Lower lobe of right lung (tissue), 2 donors: ENCODE data around the gene RUNX1. TPM values are rescaled to one million over a fixed set of nuclear protein-coding genes. Genes with fewer than 3 reads are reported as not detected.

Experiments used
- ATAC-seq, 2 donors: fragments of 200-7000 bp; cut with Tn5 transposase; one replicate each; pipeline ENCODE4 v1.9.1; 2020 to 2022; ENCODE audit warnings: mild to moderate bottlenecking in 2 of 2, moderate library complexity in 2 of 2
- DNase-seq: peaks from one replicate; pipeline ENCODE4 v3.0.0-alpha.2; 2020
- H3K27ac ChIP-seq: fragments of 200-600 bp; one replicate; pipeline ENCODE4 v1.8.0; 2022
- H3K27me3 ChIP-seq: fragments of 200-600 bp; one replicate; pipeline ENCODE4 v1.8.0; 2022; ENCODE audit warnings: low read depth
- H3K36me3 ChIP-seq: fragments of 200-600 bp; one replicate; pipeline ENCODE4 v1.8.0; 2022; ENCODE audit warnings: mild to moderate bottlenecking
- H3K4me1 ChIP-seq: fragments of 200-600 bp; one replicate; pipeline ENCODE4 v1.8.0; 2022
- H3K4me3 ChIP-seq: fragments of 200-600 bp; one replicate; pipeline ENCODE4 v1.8.0; 2022; ENCODE audit warnings: mild to moderate bottlenecking
- H3K9me3 ChIP-seq: fragments of 200-600 bp; one replicate; pipeline ENCODE4 v1.8.0; 2022
- intact Hi-C: fragments of 100-400 bp; cut with DNase I; formaldehyde crosslinking; loops from one replicate; pipeline ENCODE4 v1.11.0; 2022
- total RNA-seq: library from RNA; stranded (reverse); fragmentation: NEBNext Ultra II Directional; extraction: Animal tissue kit (Norgen Biotek cat#: 25700); gene quantifications from one replicate; pipeline ENCODE4 v1.2.1, GENCODE V29; 2021
- TF ChIP-seq, protein P1 (sequence below): fragments of 200-600 bp; IDR thresholded peaks from one replicate; pipeline ENCODE4 v1.8.0; 2022; ENCODE audit warnings: antibody characterized with exemption, mild to moderate bottlenecking
- donor health status: DM: no; HTN: yes; CAD: no; lungs with severe emphysema.

Gene RUNX1
- total RNA-seq, 1 donor from 2014 or later = 110 TPM

DNA sequence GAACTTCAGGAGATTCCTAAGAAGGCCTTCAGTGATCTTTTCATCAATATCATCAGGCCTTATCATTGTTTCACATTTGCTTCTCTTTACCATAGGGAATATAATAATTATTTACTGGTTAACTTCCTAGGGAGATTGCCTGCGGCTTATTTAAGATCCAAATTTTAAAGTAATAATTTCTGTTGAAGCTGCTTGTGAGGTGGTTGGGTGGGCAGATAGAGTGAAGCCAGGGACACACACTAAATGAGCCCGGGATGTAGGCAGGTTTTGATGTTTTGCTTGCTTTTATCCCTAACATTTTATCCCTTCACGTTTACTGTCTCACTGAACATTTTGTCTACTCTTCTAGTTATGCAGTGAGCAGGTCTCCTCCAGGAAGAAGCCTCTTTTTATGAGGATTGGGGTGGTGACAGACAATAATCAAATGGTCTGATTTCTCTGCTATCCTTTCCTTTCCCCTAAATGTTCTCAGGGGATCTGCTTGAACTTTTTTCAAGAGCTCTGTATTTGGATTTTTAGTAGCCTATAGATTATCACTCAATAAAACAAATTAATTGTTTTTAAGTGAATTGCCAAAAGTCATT is 164.7 kb downstream of the RUNX1 start:
- Histone ChIP-seq H3K36me3 (peaks cover 12% of the 10 kb centered on the region), H3K27me3 (no peaks in the 10 kb centered on the region), H3K4me1 (peaks cover 27% of the 10 kb centered on the region), H3K27ac (peak overlapping the region; percentile 95), H3K9me3 (no peaks in the 10 kb centered on the region), H3K4me3 (peak overlapping the region; percentile 70)
- ATAC-seq = no peak
- no peak for DNase-seq
- intact Hi-C loops = no loop called here
- TF ChIP-seq, protein P1, sequence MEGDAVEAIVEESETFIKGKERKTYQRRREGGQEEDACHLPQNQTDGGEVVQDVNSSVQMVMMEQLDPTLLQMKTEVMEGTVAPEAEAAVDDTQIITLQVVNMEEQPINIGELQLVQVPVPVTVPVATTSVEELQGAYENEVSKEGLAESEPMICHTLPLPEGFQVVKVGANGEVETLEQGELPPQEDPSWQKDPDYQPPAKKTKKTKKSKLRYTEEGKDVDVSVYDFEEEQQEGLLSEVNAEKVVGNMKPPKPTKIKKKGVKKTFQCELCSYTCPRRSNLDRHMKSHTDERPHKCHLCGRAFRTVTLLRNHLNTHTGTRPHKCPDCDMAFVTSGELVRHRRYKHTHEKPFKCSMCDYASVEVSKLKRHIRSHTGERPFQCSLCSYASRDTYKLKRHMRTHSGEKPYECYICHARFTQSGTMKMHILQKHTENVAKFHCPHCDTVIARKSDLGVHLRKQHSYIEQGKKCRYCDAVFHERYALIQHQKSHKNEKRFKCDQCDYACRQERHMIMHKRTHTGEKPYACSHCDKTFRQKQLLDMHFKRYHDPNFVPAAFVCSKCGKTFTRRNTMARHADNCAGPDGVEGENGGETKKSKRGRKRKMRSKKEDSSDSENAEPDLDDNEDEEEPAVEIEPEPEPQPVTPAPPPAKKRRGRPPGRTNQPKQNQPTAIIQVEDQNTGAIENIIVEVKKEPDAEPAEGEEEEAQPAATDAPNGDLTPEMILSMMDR = no peak

DNA sequence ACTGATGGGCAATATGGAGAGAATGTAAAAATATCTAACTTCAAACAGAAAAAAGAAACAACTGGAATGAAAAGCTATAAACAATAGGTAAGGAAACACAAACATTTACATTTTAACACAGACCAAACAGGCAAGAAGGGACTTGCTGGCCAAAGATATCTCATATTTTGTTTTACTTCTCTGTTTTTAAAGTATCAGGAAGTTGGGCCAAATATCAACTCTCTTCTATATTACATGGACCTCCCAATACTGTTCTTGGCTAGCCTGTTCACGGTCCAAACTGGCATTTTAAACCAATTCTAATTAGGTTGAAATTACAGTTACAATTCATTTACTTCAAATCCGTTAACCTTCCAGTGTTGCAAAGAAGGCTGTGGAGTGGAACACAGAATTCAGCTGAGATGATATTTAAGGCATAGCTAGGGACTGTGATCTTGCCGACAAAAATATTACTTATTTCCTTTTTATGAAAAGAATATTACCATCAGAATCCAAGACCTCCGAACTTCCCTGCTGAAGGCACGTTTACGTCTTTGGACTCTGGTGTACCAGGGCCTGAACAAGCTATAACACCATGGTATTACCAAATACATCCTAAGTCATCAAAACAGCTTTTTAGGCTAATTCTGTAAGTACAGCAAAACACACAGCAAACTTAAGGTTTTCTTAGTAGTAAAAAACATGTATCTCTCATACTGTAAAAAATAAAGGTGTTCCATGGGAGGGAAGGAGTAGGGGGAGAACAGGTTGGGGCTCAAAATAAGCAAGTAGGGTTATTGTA is 165.4 kb downstream of the RUNX1 start:
- Histone ChIP-seq H3K4me1 (peaks cover 34% of the 10 kb centered on the region), H3K4me3 (peak overlapping the region; percentile 70), H3K9me3 (no peaks in the 10 kb centered on the region), H3K27me3 (no peaks in the 10 kb centered on the region), H3K36me3 (peaks cover 15% of the 10 kb centered on the region), H3K27ac (peak overlapping the region; percentile 95)
- ATAC-seq (no peak), DNase-seq (no peak)
- TF ChIP-seq, protein P1 = no peak
- intact Hi-C loops = no loop called here

GRCh38 chr21:34882719-34883131 is 166.4 kb downstream of the RUNX1 start:
- intact Hi-C loops = no loop called here
- Histone ChIP-seq H3K9me3 (no peaks in the 10 kb centered on the region), H3K27ac (peak overlapping the region; percentile 95), H3K36me3 (peaks cover 23% of the 10 kb centered on the region), H3K27me3 (no peaks in the 10 kb centered on the region), H3K4me1 (peaks cover 40% of the 10 kb centered on the region), H3K4me3 (peak overlapping the region; percentile 70)
- ATAC-seq (peak; percentile 44 to 49), DNase-seq (no peak)
- TF ChIP-seq, protein P1 = no peak

DNA sequence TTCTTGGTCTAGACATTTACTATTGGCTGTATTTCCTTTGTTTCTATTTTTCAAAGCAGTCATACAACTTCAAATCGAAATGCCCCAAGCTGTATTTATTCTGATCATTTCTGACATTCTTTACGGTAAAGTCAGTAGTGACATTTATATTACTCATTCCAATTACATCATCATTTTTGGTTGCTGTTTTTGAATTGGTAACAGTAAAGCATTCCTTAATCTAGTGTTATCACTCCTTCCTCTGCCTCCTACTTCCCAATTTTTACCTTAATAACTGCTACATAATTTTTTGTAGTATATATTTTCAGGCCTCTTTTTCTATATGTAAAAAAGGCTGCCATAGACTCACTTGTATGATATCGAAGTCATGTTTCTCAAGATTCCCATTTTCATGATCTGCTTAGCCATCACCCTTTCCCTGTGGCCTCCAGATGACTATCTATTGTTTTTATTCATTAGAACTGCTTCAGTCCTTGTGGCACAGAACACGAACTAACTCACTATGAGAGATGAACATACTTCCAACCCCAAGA is 167.2 kb downstream of the RUNX1 start:
- ATAC-seq (peak in 1 of 2 donors; percentile 38), DNase-seq (no peak)
- H3K27me3 ChIP-seq = no peaks in the 10 kb centered on the region
- H3K27ac ChIP-seq = peak overlapping the region; percentile 95
- peaks cover 31% of the 10 kb centered on the region for H3K36me3 ChIP-seq
- H3K4me1 ChIP-seq = peaks cover 48% of the 10 kb centered on the region
- peak overlapping the region; percentile 70 for H3K4me3 ChIP-seq
- intact Hi-C loops = no loop called here
- TF ChIP-seq, protein P1 = no peak
- H3K9me3 ChIP-seq = no peaks in the 10 kb centered on the region

GRCh38 chr21:34881421-34881820 is 167.7 kb downstream of the RUNX1 start:
- DNase-seq = no peak
- ATAC-seq = no peak
- peak overlapping the region; percentile 70 for H3K4me3 ChIP-seq
- peaks cover 36% of the 10 kb centered on the region for H3K36me3 ChIP-seq
- no peaks in the 10 kb centered on the region for H3K27me3 ChIP-seq
- no peaks in the 10 kb centered on the region for H3K9me3 ChIP-seq
- TF ChIP-seq, protein P1 = no peak
- H3K4me1 ChIP-seq = peaks cover 48% of the 10 kb centered on the region
- intact Hi-C loops = no loop called here
- peak overlapping the region; percentile 95 for H3K27ac ChIP-seq
